HS-27A (cell line): ENCODE measurements around the gene TRIM25.

Experiments used
- DNase-seq: peaks from one replicate; pipeline ENCODE4 v3.0.0-alpha.2; 2012; ENCODE audit warnings: low read depth, missing footprints

TRIM25 gene

GRCh38 chr17:56896217-56896967, 17.5 kb downstream of the TRIM25 start:
- no peak for DNase-seq

- DNase-seq: no peak
These were observed 18.9 kb downstream of the TRIM25 start for GRCh38 chr17:56894859-56895455.

- no peak for DNase-seq
These were observed 20.3 kb downstream of the TRIM25 start for GRCh38 chr17:56893503-56893902.

- no peak for DNase-seq
These were observed 21.5 kb downstream of the TRIM25 start for GRCh38 chr17:56892333-56892732.

GRCh38 chr17:56891751-56892150, 22.1 kb downstream of the TRIM25 start:
- DNase-seq: no peak

- no peak for DNase-seq
These were observed 22.8 kb downstream of the TRIM25 start for GRCh38 chr17:56890906-56891674.

- DNase-seq: no peak
These were observed 23.5 kb downstream of the TRIM25 start for GRCh38 chr17:56890390-56890789.

- no peak for DNase-seq
These were observed 26.0 kb downstream of the TRIM25 start for GRCh38 chr17:56887552-56888467.

- no peak for DNase-seq
These were observed 26.7 kb downstream of the TRIM25 start for GRCh38 chr17:56887105-56887504.

- DNase-seq: no peak
These were observed 27.5 kb downstream of the TRIM25 start for GRCh38 chr17:56886288-56886731.

GRCh38 chr17:56885312-56885657, 28.6 kb downstream of the TRIM25 start:
- DNase-seq: no peak

- no peak for DNase-seq
These were observed 29.2 kb downstream of the TRIM25 start for GRCh38 chr17:56884483-56885311.

GRCh38 chr17:56883616-56884015, 30.2 kb downstream of the TRIM25 start:
- DNase-seq: no peak

- no peak for DNase-seq
These were observed 32.1 kb downstream of the TRIM25 start for GRCh38 chr17:56881685-56882295.

- DNase-seq: no peak
These were observed 33.3 kb downstream of the TRIM25 start for GRCh38 chr17:56880571-56880970.

- DNase-seq: no peak
These were observed 33.7 kb downstream of the TRIM25 start for GRCh38 chr17:56880133-56880532.

- DNase-seq: no peak
These were observed 34.6 kb downstream of the TRIM25 start for GRCh38 chr17:56879280-56879679.

GRCh38 chr17:56876766-56877179, 37.1 kb downstream of the TRIM25 start:
- no peak for DNase-seq

- DNase-seq: no peak
These were observed 43.7 kb downstream of the TRIM25 start for GRCh38 chr17:56870081-56870651.

- DNase-seq: no peak
These were observed 45.1 kb downstream of the TRIM25 start for GRCh38 chr17:56868716-56869115.
